Esophagus muscularis mucosa (tissue), 4 donors: ENCODE measurements around the gene PPM1M.

ENCODE experiments used
- CTCF ChIP-seq, 3 experiments: fragments of 200-600 bp in 2 of 3; fragments of 450-650 bp in 1 of 3; sonication (generic) in 2 of 3; IDR thresholded peaks; one replicate each; pipeline ENCODE4 v1.5.1; 2017 to 2019; ENCODE audit warnings: antibody characterized with exemption in 3 of 3, mild to moderate bottlenecking in 2 of 3, moderate library complexity in 1 of 3
- EP300 ChIP-seq: sonication (generic); formaldehyde crosslinking; IDR thresholded peaks from one replicate; pipeline ENCODE4 v1.6.1; 2017; ENCODE audit warnings: antibody characterized with exemption
- POLR2AphosphoS5 ChIP-seq, 2 donors: sonication (generic); formaldehyde crosslinking; IDR thresholded peaks; one replicate each; pipeline ENCODE4 v1.6.1; 2017; ENCODE audit warnings: antibody characterized with exemption in 2 of 2

- TF ChIP-seq CTCF (IDR thresholded peaks at IDR 0.05) (no peak), EP300 (no peak), POLR2AphosphoS5 (IDR thresholded peaks at IDR 0.05) (no peak)
Observed at GRCh38 chr3:52256159-52256558, 10.6 kb downstream of the PPM1M start.
